CD14-positive monocyte (primary cell): Measurements from ENCODE around the gene SEPTIN10. TPM values are rescaled to one million over a fixed set of nuclear protein-coding genes. Genes with fewer than 3 reads are reported as not detected.

Source experiments
- DNase-seq, 3 donors: peaks; one replicate each; pipeline ENCODE4 v3.0.0-alpha.2; 2011 to 2022
- H2AFZ ChIP-seq: 2 replicates; pipeline ENCODE4 v1.6.0; 2012; ENCODE audit warnings: mild to moderate bottlenecking, low read depth, low read length, inconsistent platforms; ENCODE audit not compliant: insufficient read depth, poor library complexity, severe bottlenecking
- H3K27ac ChIP-seq, 2 donors: 1 replicate in 1 of 2; 2 replicates in 1 of 2; pipeline ENCODE4 v1.5.1; 2012 to 2013; ENCODE audit warnings: low read length in 2 of 2, control low read depth in 1 of 2, inconsistent platforms in 1 of 2, low read depth in 1 of 2, mild to moderate bottlenecking in 1 of 2
- H3K27me3 ChIP-seq, 2 donors: one replicate each; pipeline versions ENCODE4 v1.6.0 to v1.6.1; 2011 to 2013; ENCODE audit warnings: low read length in 2 of 2; ENCODE audit not compliant: control insufficient read depth in 2 of 2, insufficient read depth in 2 of 2
- H3K36me3 ChIP-seq, 2 donors: replicated peaks in 1 of 2; 1 replicate in 1 of 2; 2 replicates in 1 of 2; pipeline versions ENCODE4 v1.5.1 to v1.6.1; 2012 to 2013; ENCODE audit warnings: low read length in 2 of 2, control low read depth in 1 of 2, inconsistent platforms in 1 of 2, mild to moderate bottlenecking in 1 of 2; ENCODE audit not compliant: insufficient read depth in 2 of 2, control insufficient read depth in 1 of 2
- H3K4me1 ChIP-seq, 2 donors: 1 replicate in 1 of 2; 2 replicates in 1 of 2; pipeline versions ENCODE4 v1.5.1 to v1.6.1; 2012 to 2013; ENCODE audit warnings: low read length in 2 of 2, control low read depth in 1 of 2, inconsistent platforms in 1 of 2, mild to moderate bottlenecking in 1 of 2, moderate library complexity in 1 of 2; ENCODE audit not compliant: insufficient read depth in 2 of 2, control insufficient read depth in 1 of 2
- H3K4me2 ChIP-seq: replicated peaks from 2 replicates; pipeline ENCODE3; 2012; ENCODE audit warnings: low read length, moderate library complexity, mild to moderate bottlenecking; ENCODE audit not compliant: poor library complexity, severe bottlenecking; ENCODE audit errors: extremely low read depth
- H3K4me3 ChIP-seq, 3 experiments: fragments of 200-600 bp in 1 of 3; sonication (generic) in 1 of 3; replicated peaks in 1 of 3; 1 replicate in 2 of 3; 2 replicates in 1 of 3; pipeline ENCODE4 v1.5.1; 2011 to 2013; ENCODE audit warnings: low read length in 3 of 3, mild to moderate bottlenecking in 3 of 3, control low read depth in 2 of 3, low read depth in 2 of 3, inconsistent platforms in 1 of 3, moderate library complexity in 1 of 3
- H3K79me2 ChIP-seq: 2 replicates; pipeline ENCODE4 v1.6.0; 2012; ENCODE audit warnings: mild to moderate bottlenecking, control low read depth, inconsistent platforms, low read length, moderate library complexity; ENCODE audit not compliant: insufficient read depth
- H3K9ac ChIP-seq: 2 replicates; pipeline ENCODE4 v1.6.0; 2017; ENCODE audit warnings: low read length, mild to moderate bottlenecking; ENCODE audit not compliant: insufficient read depth, poor library complexity, severe bottlenecking
- H3K9me3 ChIP-seq, 2 donors: replicated peaks in 1 of 2; 1 replicate in 1 of 2; 2 replicates in 1 of 2; pipeline versions ENCODE4 v1.5.1 to v1.6.1; 2012 to 2013; ENCODE audit warnings: low read length in 2 of 2, control low read depth in 1 of 2; ENCODE audit not compliant: control insufficient read depth in 1 of 2, insufficient read depth in 1 of 2
- H4K20me1 ChIP-seq: 2 replicates; pipeline ENCODE4 v1.6.0; 2012; ENCODE audit warnings: mild to moderate bottlenecking, low read length, control low read depth, moderate library complexity; ENCODE audit not compliant: insufficient read depth
- H3K27ac Mint-ChIP-seq, 7 donors: one replicate each; pipeline ENCODE4 v1.8.0; 2020; ENCODE audit warnings: mild to moderate bottlenecking in 7 of 7, mixed read lengths in 7 of 7, moderate library complexity in 6 of 7, inconsistent platforms in 2 of 7
- H3K27me3 Mint-ChIP-seq, 3 donors: one replicate each; pipeline ENCODE4 v1.8.0; 2021 to 2022; ENCODE audit warnings: low read depth in 3 of 3, mild to moderate bottlenecking in 3 of 3, mixed read lengths in 3 of 3, moderate library complexity in 3 of 3, inconsistent platforms in 1 of 3
- H3K36me3 Mint-ChIP-seq, 2 donors: one replicate each; pipeline ENCODE4 v1.8.0; 2020; ENCODE audit warnings: mixed read lengths in 2 of 2, inconsistent platforms in 1 of 2, mild to moderate bottlenecking in 1 of 2
- H3K4me1 Mint-ChIP-seq: one replicate; pipeline ENCODE4 v1.8.0; 2020; ENCODE audit warnings: mild to moderate bottlenecking, mixed read lengths
- H3K4me3 Mint-ChIP-seq, 2 donors: one replicate each; pipeline ENCODE4 v1.8.0; 2020; ENCODE audit warnings: mild to moderate bottlenecking in 2 of 2, mixed read lengths in 2 of 2, moderate library complexity in 1 of 2
- H3K9me3 Mint-ChIP-seq, 7 donors: one replicate each; pipeline ENCODE4 v1.8.0; 2020 to 2022; ENCODE audit warnings: mixed read lengths in 7 of 7, mild to moderate bottlenecking in 6 of 7, moderate library complexity in 6 of 7, inconsistent platforms in 2 of 7
- CTCF ChIP-seq: fragments of 200-600 bp; IDR thresholded peaks from one replicate; pipeline ENCODE4 v1.8.0; 2022; ENCODE audit warnings: antibody characterized with exemption, mild to moderate bottlenecking
- WGBS: methylation state at CpG from one replicate; pipeline ENCODE4 v1.1.5; 2013; ENCODE audit warnings: missing lambda C conversion rate; ENCODE audit not compliant: insufficient coverage; 5-methylcytosine and 5-hydroxymethylcytosine counted together
- intact Hi-C, 2 donors: fragments of 100-400 bp; cut with micrococcal nuclease; formaldehyde crosslinking; loops; one replicate each; pipeline versions ENCODE4 v1.15.0 to v1.15.1; 2023
- polyA plus RNA-seq, 3 donors: library from polyadenylated mRNA; depleted of rRNA in 1 of 3; unstranded in 2 of 3; stranded (reverse) in 1 of 3; fragments of 300-500 nt in 2 of 3; fragments of >200 nt in 1 of 3; fragmentation: Illumina TruSeq in 2 of 3; gene quantifications; 1 replicate in 2 of 3; 2 replicates in 1 of 3; pipeline ENCODE4 v1.2.3, GENCODE V29; 2012 to 2021

The SEPTIN10 gene
- polyA plus RNA-seq, 3 donors: 4.2 to 6.8 (median 4.4) TPM

- Mint-ChIP-seq H3K4me1 (no peaks in the 10 kb centered on the region), H3K9me3 (no peaks in the 10 kb centered on the region), H3K27ac (no peak overlapping the region), H3K36me3 (no peaks in the 10 kb centered on the region), H3K27me3 (peaks cover 22 to 49% (median 44%) of the 10 kb centered on the region in 3 donors), H3K4me3 (no peak overlapping the region)
- H3K79me2 ChIP-seq: no peaks in the 10 kb centered on the region
- no peaks in the 10 kb centered on the region for H3K9me3 ChIP-seq
- H3K27ac ChIP-seq: no peak overlapping the region
- peaks cover 22 to 51% of the 10 kb centered on the region in 2 donors for H3K27me3 ChIP-seq
- intact Hi-C loops: no loop called here
- H3K4me2 ChIP-seq: no peak overlapping the region
- no peaks in the 10 kb centered on the region for H4K20me1 ChIP-seq
- H3K9ac ChIP-seq: no peak overlapping the region
- H3K4me3 ChIP-seq: no peak overlapping the region
- no peak for DNase-seq
- no peak for TF ChIP-seq CTCF
- no peak overlapping the region for H2AFZ ChIP-seq
- H3K36me3 ChIP-seq: no peaks in the 10 kb centered on the region
- WGBS: no CpG with 5 or more reads among the region's 5 CpGs
- no peaks in the 10 kb centered on the region for H3K4me1 ChIP-seq
These were observed 9.5 kb upstream of the SEPTIN10 start for GRCh38 chr2:109623297-109623696.

GRCh38 chr2:109619032-109619615, 5.4 kb upstream of the SEPTIN10 start:
- no peak overlapping the region for H3K4me3 ChIP-seq
- no peaks in the 10 kb centered on the region for H3K36me3 ChIP-seq
- peaks cover 0 to 13% (median 10%) of the 10 kb centered on the region in 7 donors for H3K9me3 Mint-ChIP-seq
- peaks cover 11 to 12% of the 10 kb centered on the region in 2 donors for H3K9me3 ChIP-seq
- H2AFZ ChIP-seq: no peak overlapping the region
- H3K79me2 ChIP-seq: no peaks in the 10 kb centered on the region
- no peak for DNase-seq
- H3K27ac ChIP-seq: no peak overlapping the region
- H3K9ac ChIP-seq: no peak overlapping the region
- H3K4me1 Mint-ChIP-seq: peaks cover 14% of the 10 kb centered on the region
- no peak for TF ChIP-seq CTCF
- no peak overlapping the region for H3K4me2 ChIP-seq
- peaks cover 5 to 9% of the 10 kb centered on the region in 2 donors for H3K36me3 Mint-ChIP-seq
- H3K27me3 Mint-ChIP-seq: peaks cover 53 to 72% (median 68%) of the 10 kb centered on the region in 3 donors
- intact Hi-C loops: no loop called here
- H3K4me1 ChIP-seq: peaks cover 15 to 21% of the 10 kb centered on the region in 2 donors
- H3K27ac Mint-ChIP-seq: no peak overlapping the region
- peak overlapping the region in 1 of 2 donors; percentile 35 for H3K4me3 Mint-ChIP-seq
- peaks cover 56 to 84% of the 10 kb centered on the region in 2 donors for H3K27me3 ChIP-seq
- WGBS: no CpG with 5 or more reads among the region's 4 CpGs
- H4K20me1 ChIP-seq: peaks cover 9% of the 10 kb centered on the region
